Esophagus squamous epithelium (tissue), 5 donors: ENCODE results near the gene SLC25A2. TPM values are rescaled to one million over a fixed set of nuclear protein-coding genes. Genes with fewer than 3 reads are reported as not detected.

Experiments used
- DNase-seq: peaks from one replicate; lab custom pipeline; 2025; lab: John Stamatoyannopoulos, UW
- H3K27ac ChIP-seq, 4 donors: fragments of 200-600 bp; sonication (generic); one replicate each; pipeline ENCODE4 v1.5.1; 2016 to 2019; ENCODE audit warnings: mild to moderate bottlenecking in 1 of 4
- H3K27me3 ChIP-seq, 4 donors: fragments of 200-600 bp; sonication (generic); 1 replicate in 3 of 4; 2 replicates in 1 of 4; pipeline versions ENCODE4 v1.5.1 to v1.6.0; 2017 to 2021; ENCODE audit warnings: antibody characterized with exemption in 1 of 4
- H3K36me3 ChIP-seq, 3 donors: fragments of 200-600 bp; sonication (generic); one replicate each; pipeline ENCODE4 v1.5.1; 2016 to 2019
- H3K4me1 ChIP-seq, 3 donors: fragments of 200-600 bp; sonication (generic); one replicate each; pipeline ENCODE4 v1.5.1; 2017 to 2019
- H3K4me3 ChIP-seq, 4 donors: fragments of 200-600 bp; sonication (generic); 1 replicate in 3 of 4; 2 replicates in 1 of 4; pipeline ENCODE4 v1.5.1; 2016 to 2019; ENCODE audit warnings: mild to moderate bottlenecking in 2 of 4, moderate library complexity in 1 of 4
- H3K9me3 ChIP-seq, 3 donors: fragments of 200-600 bp; sonication (generic); one replicate each; pipeline ENCODE4 v1.5.1; 2016 to 2019
- CTCF ChIP-seq, 6 experiments: fragments of 450-650 bp in 4 of 6; fragments of 200-600 bp in 2 of 6; sonication (generic) in 2 of 6; IDR thresholded peaks; one replicate each; pipeline ENCODE4 v1.5.1; 2016 to 2019; ENCODE audit warnings: antibody characterized with exemption in 6 of 6, mild to moderate bottlenecking in 4 of 6, moderate library complexity in 4 of 6
- POLR2A ChIP-seq, 4 donors: fragments of 450-650 bp; IDR thresholded peaks; one replicate each; pipeline ENCODE4 v1.6.1; 2017; ENCODE audit warnings: antibody characterized with exemption in 4 of 4, mild to moderate bottlenecking in 4 of 4, moderate library complexity in 3 of 4
- WGBS, 2 donors: methylation state at CpG; one replicate each; pipeline ENCODE4 v1.1.5; 2018; 5-methylcytosine and 5-hydroxymethylcytosine counted together
- intact Hi-C: fragments of 100-400 bp; cut with DNase I; formaldehyde crosslinking; loops from one replicate; pipeline ENCODE4 v1.15.0; 2022
- total RNA-seq, 4 donors: library from RNA; depleted of rRNA; stranded (reverse); fragments of >200 nt; gene quantifications; one replicate each; pipeline ENCODE4 v1.1.0, GENCODE V29; 2016
- donor health status: DM: yes; HTN: yes; CAD: no.

SLC25A2 gene
- total RNA-seq, 4 donors from 2014 or later, result 0.29 to 2.2 (median 0.87) TPM

- H3K9me3 ChIP-seq, result peaks cover 0 to 100% (median 76%) of the 10 kb centered on the region in 3 donors
- H3K4me1 ChIP-seq, result no peaks in the 10 kb centered on the region
- no peak overlapping the region for H3K27ac ChIP-seq
- no peaks in the 10 kb centered on the region for H3K27me3 ChIP-seq
- intact Hi-C loops, result no loop called here
- TF ChIP-seq POLR2A (IDR thresholded peaks at IDR 0.05), result no peak
- TF ChIP-seq CTCF (IDR thresholded peaks at IDR 0.05), result no peak
- no peak overlapping the region for H3K4me3 ChIP-seq
- DNase-seq, result no peak
- peaks cover 0 to 10% (median 0%) of the 10 kb centered on the region in 3 donors for H3K36me3 ChIP-seq
- 95 to 100% methylated on average over 1 of the region's 1 CpG for WGBS, 2 donors
These were observed 2.8 kb upstream of the SLC25A2 start for GRCh38 chr5:141306630-141307029.

- Histone ChIP-seq H3K27ac (no peak overlapping the region), H3K9me3 (peaks cover 0 to 100% (median 69%) of the 10 kb centered on the region in 3 donors), H3K4me3 (no peak overlapping the region), H3K4me1 (no peaks in the 10 kb centered on the region), H3K36me3 (peaks cover 0 to 16% (median 0%) of the 10 kb centered on the region in 3 donors), H3K27me3 (no peaks in the 10 kb centered on the region)
- TF ChIP-seq CTCF (IDR thresholded peaks at IDR 0.05), result no peak
- no peak for TF ChIP-seq POLR2A (IDR thresholded peaks at IDR 0.05)
- DNase-seq, result no peak
- intact Hi-C loops, result no loop called here
- 86 to 96% methylated on average over 4 of the region's 4 CpGs for WGBS, 2 donors
These were observed 5.5 kb downstream of the SLC25A2 start for GRCh38 chr5:141298376-141298775.

- intact Hi-C loops, result no loop called here
- TF ChIP-seq CTCF (IDR thresholded peaks at IDR 0.05) (no peak), POLR2A (IDR thresholded peaks at IDR 0.05) (no peak)
- H3K9me3 ChIP-seq, result peaks cover 0 to 100% (median 87%) of the 10 kb centered on the region in 3 donors
- H3K36me3 ChIP-seq, result no peaks in the 10 kb centered on the region
- H3K4me1 ChIP-seq, result no peaks in the 10 kb centered on the region
- no peak overlapping the region for H3K27ac ChIP-seq
- H3K27me3 ChIP-seq, result no peaks in the 10 kb centered on the region
- WGBS, 2 donors, result 31 to 54% methylated on average over 3 of the region's 3 CpGs
- DNase-seq, result no peak
- no peak overlapping the region for H3K4me3 ChIP-seq
These were observed 30.9 kb downstream of the SLC25A2 start for GRCh38 chr5:141272906-141273305.

GRCh38 chr5:141269195-141269594, 34.7 kb downstream of the SLC25A2 start:
- Histone ChIP-seq H3K27ac (no peak overlapping the region), H3K9me3 (peaks cover 3 to 100% (median 93%) of the 10 kb centered on the region in 3 donors), H3K4me1 (no peaks in the 10 kb centered on the region), H3K27me3 (no peaks in the 10 kb centered on the region), H3K36me3 (no peaks in the 10 kb centered on the region), H3K4me3 (no peak overlapping the region)
- no peak for TF ChIP-seq POLR2A (IDR thresholded peaks at IDR 0.05)
- no peak for TF ChIP-seq CTCF (IDR thresholded peaks at IDR 0.05)
- no peak for DNase-seq
- intact Hi-C loops, result no loop called here
- 90 to 97% methylated on average over 4 of the region's 4 CpGs for WGBS, 2 donors

- peaks cover 15 to 100% (median 99%) of the 10 kb centered on the region in 3 donors for H3K9me3 ChIP-seq
- no peak overlapping the region for H3K4me3 ChIP-seq
- WGBS, 2 donors, result 43 to 75% methylated on average over 1 of the region's 1 CpG
- no peak for TF ChIP-seq POLR2A (IDR thresholded peaks at IDR 0.05)
- TF ChIP-seq CTCF (IDR thresholded peaks at IDR 0.05), result no peak
- no peak for DNase-seq
- no peaks in the 10 kb centered on the region for H3K36me3 ChIP-seq
- intact Hi-C loops, result no loop called here
- no peak overlapping the region for H3K27ac ChIP-seq
- H3K27me3 ChIP-seq, result no peaks in the 10 kb centered on the region
- H3K4me1 ChIP-seq, result no peaks in the 10 kb centered on the region
These were observed 42.7 kb downstream of the SLC25A2 start for GRCh38 chr5:141261238-141261546.
